ENCODE measurements around the gene MACROD2. TPM values are rescaled to one million over a fixed set of nuclear protein-coding genes. Genes with fewer than 3 reads are reported as not detected.

The MACROD2 gene
- polyA plus RNA-seq, 1 donor (not counting 4 experiments of a cell fraction or from before 2014, with no cell fraction given): 0.71 TPM

GRCh38 chr20:14155361-14155760 lies 160.0 kb downstream of the MACROD2 start:
- no peak overlapping the region for H3K27ac ChIP-seq (ENCODE audit: control insufficient read depth, insufficient read depth, low read length)
- H3K9me3 ChIP-seq (ENCODE audit: control insufficient read depth, low read depth, low read length): no peaks in the 10 kb centered on the region
- FAIRE-seq: no peak
- dilution Hi-C loops (cut with MboI; ENCODE audit: extremely low pct_ligation_motif_present, low sequenced_read_pairs): no loop called here
- no peak overlapping the region for H3K4me3 ChIP-seq (ENCODE audit: control insufficient read depth in 2 of 3, extremely low read depth in 1 of 3, insufficient read depth in 2 of 3, low read depth in 1 of 3, low read length in 3 of 3)
- no peak overlapping the region for H2AFZ ChIP-seq (ENCODE audit: control insufficient read depth, low read length)
- H4K20me1 ChIP-seq (ENCODE audit: control insufficient read depth, extremely low read depth, insufficient read depth, low read length): no peaks in the 10 kb centered on the region
- no peaks in the 10 kb centered on the region for H3K9me1 ChIP-seq (ENCODE audit: control insufficient read depth, extremely low read depth, insufficient read depth, low read length)
- no peak for DNase-seq (ENCODE audit: low read depth, low spot score)
- H3K79me2 ChIP-seq (ENCODE audit: control insufficient read depth, insufficient read depth, low read length): no peaks in the 10 kb centered on the region
- H3K9ac ChIP-seq (ENCODE audit: control insufficient read depth, extremely low read depth, insufficient read depth, low read length): no peak overlapping the region
- H3K36me3 ChIP-seq (ENCODE audit: control insufficient read depth in 2 of 2, extremely low read depth in 1 of 2, insufficient read depth in 2 of 2, low read length in 2 of 2): no peaks in the 10 kb centered on the region
- TF ChIP-seq CTCF (optimal IDR thresholded peaks at IDR 0.05 in 1 of 3, IDR thresholded peaks at IDR 0.05 in 1 of 3, conservative IDR thresholded peaks at IDR 0.05 in 1 of 3; ENCODE audit: extremely low read depth in 1 of 3, insufficient read depth in 2 of 3, low read length in 3 of 3): no peak
- no peak for TF ChIP-seq EZH2 (IDR thresholded peaks at IDR 0.05; ENCODE audit: low read length)
- H3K27me3 ChIP-seq (ENCODE audit: control insufficient read depth, extremely low read depth, insufficient read depth, low read length): no peaks in the 10 kb centered on the region
- H3K4me2 ChIP-seq (ENCODE audit: control insufficient read depth, extremely low read depth, insufficient read depth, low read depth, low read length): no peak overlapping the region
- no peaks in the 10 kb centered on the region for H3K4me1 ChIP-seq (ENCODE audit: control insufficient read depth, extremely low read depth, insufficient read depth, low read length)

GRCh38 chr20:14178528-14178927 lies 183.2 kb downstream of the MACROD2 start:
- dilution Hi-C loops (cut with MboI; ENCODE audit: extremely low pct_ligation_motif_present, low sequenced_read_pairs): no loop called here
- no peaks in the 10 kb centered on the region for H3K9me1 ChIP-seq (ENCODE audit: control insufficient read depth, extremely low read depth, insufficient read depth, low read length)
- no peak overlapping the region for H3K9ac ChIP-seq (ENCODE audit: control insufficient read depth, extremely low read depth, insufficient read depth, low read length)
- no peak overlapping the region for H3K27ac ChIP-seq (ENCODE audit: control insufficient read depth, insufficient read depth, low read length)
- H4K20me1 ChIP-seq (ENCODE audit: control insufficient read depth, extremely low read depth, insufficient read depth, low read length): no peaks in the 10 kb centered on the region
- TF ChIP-seq EZH2 (IDR thresholded peaks at IDR 0.05; ENCODE audit: low read length) (no peak), CTCF (optimal IDR thresholded peaks at IDR 0.05 in 1 of 3, IDR thresholded peaks at IDR 0.05 in 1 of 3, conservative IDR thresholded peaks at IDR 0.05 in 1 of 3; ENCODE audit: extremely low read depth in 1 of 3, insufficient read depth in 2 of 3, low read length in 3 of 3) (no peak)
- no peak overlapping the region for H3K4me2 ChIP-seq (ENCODE audit: control insufficient read depth, extremely low read depth, insufficient read depth, low read depth, low read length)
- H3K9me3 ChIP-seq (ENCODE audit: control insufficient read depth, low read depth, low read length): peaks cover 7% of the 10 kb centered on the region
- H3K79me2 ChIP-seq (ENCODE audit: control insufficient read depth, insufficient read depth, low read length): no peaks in the 10 kb centered on the region
- H2AFZ ChIP-seq (ENCODE audit: control insufficient read depth, low read length): no peak overlapping the region
- no peaks in the 10 kb centered on the region for H3K27me3 ChIP-seq (ENCODE audit: control insufficient read depth, extremely low read depth, insufficient read depth, low read length)
- no peak for FAIRE-seq
- no peaks in the 10 kb centered on the region for H3K4me1 ChIP-seq (ENCODE audit: control insufficient read depth, extremely low read depth, insufficient read depth, low read length)
- DNase-seq (ENCODE audit: low read depth, low spot score): no peak
- H3K4me3 ChIP-seq (ENCODE audit: control insufficient read depth in 2 of 3, extremely low read depth in 1 of 3, insufficient read depth in 2 of 3, low read depth in 1 of 3, low read length in 3 of 3): no peak overlapping the region
- no peaks in the 10 kb centered on the region for H3K36me3 ChIP-seq (ENCODE audit: control insufficient read depth in 2 of 2, extremely low read depth in 1 of 2, insufficient read depth in 2 of 2, low read length in 2 of 2)
